Fibroblast of lung (primary cell): Measurements from ENCODE around the gene TCF4. TPM values are rescaled to one million over a fixed set of nuclear protein-coding genes. Genes with fewer than 3 reads are reported as not detected.

Experiments
- DNase-seq, 2 donors: peaks; one replicate each; pipeline versions ENCODE4 v3.0.0 to v3.0.0-alpha.2; 2010; ENCODE audit warnings: low read depth in 2 of 2
- H2AFZ ChIP-seq: 2 replicates; pipeline ENCODE4 v1.5.1; 2012; ENCODE audit warnings: low read length, control low read depth, inconsistent platforms
- H3K27ac ChIP-seq: 2 replicates; pipeline ENCODE4 v1.5.1; 2011; ENCODE audit warnings: low read length, control low read depth; ENCODE audit not compliant: insufficient read depth
- H3K27me3 ChIP-seq: 2 replicates; pipeline ENCODE4 v1.5.1; 2011; ENCODE audit warnings: mild to moderate bottlenecking, low read length; ENCODE audit not compliant: control insufficient read depth, insufficient read depth
- H3K36me3 ChIP-seq: 2 replicates; pipeline ENCODE4 v1.5.1; 2011; ENCODE audit warnings: low read length; ENCODE audit not compliant: control insufficient read depth, insufficient read depth
- H3K4me1 ChIP-seq: 2 replicates; pipeline ENCODE4 v1.5.1; 2011; ENCODE audit warnings: low read length; ENCODE audit not compliant: control insufficient read depth, insufficient read depth; ENCODE audit errors: extremely low read depth
- H3K4me2 ChIP-seq: 2 replicates; pipeline ENCODE4 v1.5.1; 2011; ENCODE audit warnings: low read length, control low read depth; ENCODE audit not compliant: insufficient read depth; ENCODE audit errors: extremely low read depth
- H3K4me3 ChIP-seq, 4 experiments: fragments of 200-600 bp in 1 of 4; sonication (generic) in 1 of 4; replicated peaks in 1 of 4; 2 replicates each; pipeline ENCODE4 v1.5.1; 2011 to 2016; ENCODE audit warnings: low read length in 4 of 4, low read depth in 3 of 4, mild to moderate bottlenecking in 3 of 4, control low read depth in 2 of 4, inconsistent platforms in 1 of 4, mixed read lengths in 1 of 4; ENCODE audit not compliant: insufficient read depth in 1 of 4; ENCODE audit errors: control extremely low read depth in 1 of 4
- H3K79me2 ChIP-seq: 2 replicates; pipeline ENCODE4 v1.5.1; 2012; ENCODE audit warnings: mild to moderate bottlenecking, low read length, inconsistent platforms; ENCODE audit not compliant: control insufficient read depth, insufficient read depth
- H3K9ac ChIP-seq: 2 replicates; pipeline ENCODE4 v1.5.1; 2011; ENCODE audit warnings: mild to moderate bottlenecking, low read length, control low read depth; ENCODE audit not compliant: insufficient read depth
- H3K9me3 ChIP-seq: 2 replicates; pipeline ENCODE4 v1.5.1; 2012; ENCODE audit warnings: low read depth, low read length; ENCODE audit not compliant: control insufficient read depth, insufficient read depth
- H4K20me1 ChIP-seq: 2 replicates; pipeline ENCODE4 v1.5.1; 2011; ENCODE audit warnings: low read length; ENCODE audit not compliant: control insufficient read depth, insufficient read depth; ENCODE audit errors: extremely low read depth
- EZH2 ChIP-seq: IDR thresholded peaks from 2 replicates; pipeline ENCODE4 v1.5.1; 2012; ENCODE audit warnings: low read length, control low read depth, mild to moderate bottlenecking; ENCODE audit errors: missing control alignments
- polyA plus RNA-seq, 2 donors: library from polyadenylated mRNA; depleted of rRNA in 1 of 2; stranded (reverse) in 1 of 2; unstranded in 1 of 2; fragments of >200 nt; gene quantifications; 2 replicates each; pipeline ENCODE4 v1.2.1, GENCODE V29; 2011 to 2012; ENCODE audit warnings: missing spikeins in 1 of 2
- total RNA-seq: library from RNA; depleted of rRNA; stranded (reverse); fragments of >200 nt; gene quantifications from 2 replicates; pipeline ENCODE4 v1.2.1, GENCODE V29; 2014
- TF ChIP-seq, protein P1 (sequence below), 2 donors: IDR thresholded peaks in 1 of 2; conservative IDR thresholded peaks in 1 of 2; 1 replicate in 1 of 2; 2 replicates in 1 of 2; pipeline ENCODE4 v1.5.1; 2011 to 2012; ENCODE audit warnings: low read length in 2 of 2, control low read depth in 1 of 2, inconsistent platforms in 1 of 2, low read depth in 1 of 2, mild to moderate bottlenecking in 1 of 2

The TCF4 gene
- total and polyA plus RNA-seq, 2 donors (not counting 1 experiment from before 2014, with no cell fraction given), result 48.9 to 57.6 TPM

GRCh38 chr18:55296115-55296514, 291.9 kb downstream of the TCF4 start:
- Histone ChIP-seq H4K20me1 (no peaks in the 10 kb centered on the region), H3K36me3 (no peaks in the 10 kb centered on the region), H3K9me3 (no peaks in the 10 kb centered on the region), H3K4me2 (no peak overlapping the region), H3K4me1 (no peaks in the 10 kb centered on the region), H3K4me3 (no peak overlapping the region), H3K27ac (no peak overlapping the region), H3K9ac (no peak overlapping the region), H3K27me3 (no peaks in the 10 kb centered on the region), H3K79me2 (peaks cover 12% of the 10 kb centered on the region), H2AFZ (no peak overlapping the region)
- TF ChIP-seq EZH2, result no peak
- TF ChIP-seq, protein P1, sequence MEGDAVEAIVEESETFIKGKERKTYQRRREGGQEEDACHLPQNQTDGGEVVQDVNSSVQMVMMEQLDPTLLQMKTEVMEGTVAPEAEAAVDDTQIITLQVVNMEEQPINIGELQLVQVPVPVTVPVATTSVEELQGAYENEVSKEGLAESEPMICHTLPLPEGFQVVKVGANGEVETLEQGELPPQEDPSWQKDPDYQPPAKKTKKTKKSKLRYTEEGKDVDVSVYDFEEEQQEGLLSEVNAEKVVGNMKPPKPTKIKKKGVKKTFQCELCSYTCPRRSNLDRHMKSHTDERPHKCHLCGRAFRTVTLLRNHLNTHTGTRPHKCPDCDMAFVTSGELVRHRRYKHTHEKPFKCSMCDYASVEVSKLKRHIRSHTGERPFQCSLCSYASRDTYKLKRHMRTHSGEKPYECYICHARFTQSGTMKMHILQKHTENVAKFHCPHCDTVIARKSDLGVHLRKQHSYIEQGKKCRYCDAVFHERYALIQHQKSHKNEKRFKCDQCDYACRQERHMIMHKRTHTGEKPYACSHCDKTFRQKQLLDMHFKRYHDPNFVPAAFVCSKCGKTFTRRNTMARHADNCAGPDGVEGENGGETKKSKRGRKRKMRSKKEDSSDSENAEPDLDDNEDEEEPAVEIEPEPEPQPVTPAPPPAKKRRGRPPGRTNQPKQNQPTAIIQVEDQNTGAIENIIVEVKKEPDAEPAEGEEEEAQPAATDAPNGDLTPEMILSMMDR (conservative IDR thresholded peaks at IDR 0.05 in 1 of 2, IDR thresholded peaks at IDR 0.05 in 1 of 2; ENCODE audit: low read depth in 1 of 2, low read length in 2 of 2), result no peak
- DNase-seq, result no peak

DNA sequence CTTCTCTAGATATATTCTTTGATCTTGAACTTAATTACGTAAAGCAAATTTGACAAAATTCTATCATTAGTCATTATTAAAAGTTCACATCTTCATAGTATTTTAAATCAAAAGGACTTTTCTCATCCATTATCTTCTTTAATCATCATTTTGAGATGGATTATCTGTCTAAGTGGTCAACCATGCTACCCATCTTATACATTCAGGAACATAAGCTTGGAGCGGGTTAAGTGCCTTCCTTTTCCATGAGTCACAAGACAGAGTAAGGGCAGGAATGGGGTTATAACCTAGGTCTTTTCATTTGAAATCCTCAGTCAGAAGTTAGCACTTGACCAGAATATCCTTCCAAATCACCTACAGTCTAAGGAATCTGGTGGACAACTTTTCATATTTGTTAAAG, 297.1 kb downstream of the TCF4 start:
- no peaks in the 10 kb centered on the region for H3K9me3 ChIP-seq
- DNase-seq, result peak; percentile 24 to 67

GRCh38 chr18:55289775-55290174, 298.2 kb downstream of the TCF4 start:
- no peak overlapping the region for H3K4me3 ChIP-seq
- DNase-seq, result peak in 1 of 2 donors; percentile 24
- TF ChIP-seq, protein P1 (conservative IDR thresholded peaks at IDR 0.05 in 1 of 2, IDR thresholded peaks at IDR 0.05 in 1 of 2; ENCODE audit: low read depth in 1 of 2, low read length in 2 of 2), result no peak
- TF ChIP-seq EZH2, result no peak
- no peaks in the 10 kb centered on the region for H3K4me1 ChIP-seq
- no peak overlapping the region for H3K4me2 ChIP-seq
- H3K9ac ChIP-seq, result no peak overlapping the region
- no peak overlapping the region for H3K27ac ChIP-seq
- no peaks in the 10 kb centered on the region for H3K27me3 ChIP-seq
- H3K36me3 ChIP-seq, result no peaks in the 10 kb centered on the region
- H2AFZ ChIP-seq, result no peak overlapping the region
- no peaks in the 10 kb centered on the region for H3K79me2 ChIP-seq
- no peaks in the 10 kb centered on the region for H4K20me1 ChIP-seq
- H3K9me3 ChIP-seq, result no peaks in the 10 kb centered on the region

More for the DNA sequence above, 297.1 kb downstream of the TCF4 start:
- Histone ChIP-seq H4K20me1 (no peaks in the 10 kb centered on the region), H3K27ac (no peak overlapping the region), H3K9ac (no peak overlapping the region), H3K79me2 (no peaks in the 10 kb centered on the region), H3K4me3 (no peak overlapping the region), H3K4me1 (no peaks in the 10 kb centered on the region), H3K36me3 (no peaks in the 10 kb centered on the region), H2AFZ (no peak overlapping the region), H3K27me3 (no peaks in the 10 kb centered on the region), H3K4me2 (no peak overlapping the region)
- TF ChIP-seq, protein P1 (conservative IDR thresholded peaks at IDR 0.05 in 1 of 2, IDR thresholded peaks at IDR 0.05 in 1 of 2; ENCODE audit: low read depth in 1 of 2, low read length in 2 of 2), result no peak
- no peak for TF ChIP-seq EZH2
